Upper lobe of left lung (tissue), 4 donors: ENCODE results near the gene BNIP1.

Experiments
- POLR2AphosphoS5 ChIP-seq, 2 donors: sonication (generic); formaldehyde crosslinking; IDR thresholded peaks; one replicate each; pipeline ENCODE4 v1.5.1; 2017; ENCODE audit warnings: antibody characterized with exemption in 2 of 2
- TF ChIP-seq, protein P1 (sequence below), 6 experiments: fragments of 450-650 bp in 4 of 6; fragments of 200-600 bp in 2 of 6; sonication (generic) in 2 of 6; IDR thresholded peaks; one replicate each; pipeline ENCODE4 v1.5.1; 2016 to 2019; ENCODE audit warnings: antibody characterized with exemption in 6 of 6

DNA sequence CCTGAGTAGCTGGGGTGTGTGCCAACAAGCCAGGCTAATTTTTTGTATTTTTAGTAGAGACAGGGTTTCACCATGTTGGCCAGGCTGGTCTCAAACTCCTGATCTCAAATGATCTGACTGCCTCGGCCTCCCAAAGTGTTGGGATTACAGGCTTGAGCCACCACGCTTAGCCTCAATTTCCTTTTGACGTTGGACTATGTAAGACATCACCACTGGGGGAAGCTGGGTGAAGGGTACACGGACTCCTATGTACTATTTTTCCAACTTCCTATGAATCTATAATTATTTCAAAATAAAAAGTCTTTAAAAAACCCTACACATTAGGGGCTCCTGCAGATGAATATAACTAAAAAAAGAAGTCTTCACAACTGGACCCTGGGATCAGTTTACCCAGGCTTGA, 46.7 kb downstream of the BNIP1 start:
- TF ChIP-seq, protein P1, sequence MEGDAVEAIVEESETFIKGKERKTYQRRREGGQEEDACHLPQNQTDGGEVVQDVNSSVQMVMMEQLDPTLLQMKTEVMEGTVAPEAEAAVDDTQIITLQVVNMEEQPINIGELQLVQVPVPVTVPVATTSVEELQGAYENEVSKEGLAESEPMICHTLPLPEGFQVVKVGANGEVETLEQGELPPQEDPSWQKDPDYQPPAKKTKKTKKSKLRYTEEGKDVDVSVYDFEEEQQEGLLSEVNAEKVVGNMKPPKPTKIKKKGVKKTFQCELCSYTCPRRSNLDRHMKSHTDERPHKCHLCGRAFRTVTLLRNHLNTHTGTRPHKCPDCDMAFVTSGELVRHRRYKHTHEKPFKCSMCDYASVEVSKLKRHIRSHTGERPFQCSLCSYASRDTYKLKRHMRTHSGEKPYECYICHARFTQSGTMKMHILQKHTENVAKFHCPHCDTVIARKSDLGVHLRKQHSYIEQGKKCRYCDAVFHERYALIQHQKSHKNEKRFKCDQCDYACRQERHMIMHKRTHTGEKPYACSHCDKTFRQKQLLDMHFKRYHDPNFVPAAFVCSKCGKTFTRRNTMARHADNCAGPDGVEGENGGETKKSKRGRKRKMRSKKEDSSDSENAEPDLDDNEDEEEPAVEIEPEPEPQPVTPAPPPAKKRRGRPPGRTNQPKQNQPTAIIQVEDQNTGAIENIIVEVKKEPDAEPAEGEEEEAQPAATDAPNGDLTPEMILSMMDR (IDR thresholded peaks at IDR 0.05): no peak
- TF ChIP-seq POLR2AphosphoS5 (IDR thresholded peaks at IDR 0.05): no peak
